ENCODE measurements around the gene OTUD5. TPM values are rescaled to one million over a fixed set of nuclear protein-coding genes. Genes with fewer than 3 reads are reported as not detected.

OTUD5 gene
- total RNA-seq, 1 donor from 2014 or later: 48.8 TPM

DNA sequence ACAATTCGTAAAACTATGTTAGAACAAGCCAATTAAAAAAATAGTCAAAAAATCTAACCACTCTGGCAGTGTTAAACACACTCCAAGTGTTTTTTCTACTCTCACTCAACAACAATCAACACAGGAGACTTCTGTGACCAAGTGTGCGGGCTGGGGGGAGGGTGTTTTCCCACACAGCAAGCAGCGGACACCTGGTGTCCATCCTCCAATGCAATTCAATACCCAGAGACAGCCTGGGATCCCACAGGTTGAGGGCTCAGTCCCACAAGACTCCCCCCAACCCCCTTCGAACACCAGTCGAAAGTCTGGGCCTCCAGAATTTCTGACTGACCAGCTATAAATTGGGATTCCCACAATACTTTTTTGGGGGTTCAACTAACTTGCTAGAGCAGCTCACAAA lies 30.3 kb downstream of the OTUD5 start:
- no peaks in the 10 kb centered on the region for H3K9me3 Mint-ChIP-seq (ENCODE audit: unreplicated experiment)
- no peak for DNase-seq (ENCODE audit: low spot score)
- peak overlapping the region; percentile 64 for H3K27ac Mint-ChIP-seq (ENCODE audit: unreplicated experiment)
- H3K36me3 Mint-ChIP-seq (ENCODE audit: low read depth, unreplicated experiment): peaks cover 12% of the 10 kb centered on the region
- H3K4me1 Mint-ChIP-seq (ENCODE audit: unreplicated experiment): peaks cover 8% of the 10 kb centered on the region
- H3K27me3 Mint-ChIP-seq (ENCODE audit: unreplicated experiment): peaks cover 9% of the 10 kb centered on the region
- no peak overlapping the region for H3K4me3 Mint-ChIP-seq (ENCODE audit: unreplicated experiment)
- TF ChIP-seq, protein P1, sequence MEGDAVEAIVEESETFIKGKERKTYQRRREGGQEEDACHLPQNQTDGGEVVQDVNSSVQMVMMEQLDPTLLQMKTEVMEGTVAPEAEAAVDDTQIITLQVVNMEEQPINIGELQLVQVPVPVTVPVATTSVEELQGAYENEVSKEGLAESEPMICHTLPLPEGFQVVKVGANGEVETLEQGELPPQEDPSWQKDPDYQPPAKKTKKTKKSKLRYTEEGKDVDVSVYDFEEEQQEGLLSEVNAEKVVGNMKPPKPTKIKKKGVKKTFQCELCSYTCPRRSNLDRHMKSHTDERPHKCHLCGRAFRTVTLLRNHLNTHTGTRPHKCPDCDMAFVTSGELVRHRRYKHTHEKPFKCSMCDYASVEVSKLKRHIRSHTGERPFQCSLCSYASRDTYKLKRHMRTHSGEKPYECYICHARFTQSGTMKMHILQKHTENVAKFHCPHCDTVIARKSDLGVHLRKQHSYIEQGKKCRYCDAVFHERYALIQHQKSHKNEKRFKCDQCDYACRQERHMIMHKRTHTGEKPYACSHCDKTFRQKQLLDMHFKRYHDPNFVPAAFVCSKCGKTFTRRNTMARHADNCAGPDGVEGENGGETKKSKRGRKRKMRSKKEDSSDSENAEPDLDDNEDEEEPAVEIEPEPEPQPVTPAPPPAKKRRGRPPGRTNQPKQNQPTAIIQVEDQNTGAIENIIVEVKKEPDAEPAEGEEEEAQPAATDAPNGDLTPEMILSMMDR (IDR thresholded peaks at IDR 0.05; ENCODE audit: unreplicated experiment): no peak

DNA sequence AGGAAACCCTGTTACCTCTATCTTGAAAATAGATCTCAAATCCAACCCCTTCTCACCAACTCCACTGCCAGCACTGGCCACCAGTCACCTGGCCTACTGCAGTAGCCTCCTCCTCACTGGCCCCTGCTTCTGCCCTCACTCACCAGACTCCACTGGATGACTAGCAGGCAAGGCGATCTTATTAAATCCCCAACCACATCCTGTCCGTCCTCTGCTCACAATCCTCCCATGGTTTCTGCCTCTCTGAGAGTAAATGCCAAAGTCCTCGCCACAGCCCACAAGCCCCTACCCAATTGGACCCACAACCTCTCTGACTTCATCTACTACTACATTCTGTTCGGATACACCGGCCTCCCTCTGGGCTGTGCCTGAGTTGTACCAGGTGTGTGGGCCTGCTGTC lies 33.1 kb downstream of the OTUD5 start:
- no peaks in the 10 kb centered on the region for H3K9me3 Mint-ChIP-seq (ENCODE audit: unreplicated experiment)
- H3K4me3 Mint-ChIP-seq (ENCODE audit: unreplicated experiment): peak overlapping the region; percentile 56
- peaks cover 12% of the 10 kb centered on the region for H3K27me3 Mint-ChIP-seq (ENCODE audit: unreplicated experiment)
- H3K36me3 Mint-ChIP-seq (ENCODE audit: low read depth, unreplicated experiment): peaks cover 11% of the 10 kb centered on the region
- H3K27ac Mint-ChIP-seq (ENCODE audit: unreplicated experiment): peak overlapping the region; percentile 42
- TF ChIP-seq, protein P1 (IDR thresholded peaks at IDR 0.05; ENCODE audit: unreplicated experiment): no peak
- peaks cover 20% of the 10 kb centered on the region for H3K4me1 Mint-ChIP-seq (ENCODE audit: unreplicated experiment)
- DNase-seq (ENCODE audit: low spot score): no peak

DNA sequence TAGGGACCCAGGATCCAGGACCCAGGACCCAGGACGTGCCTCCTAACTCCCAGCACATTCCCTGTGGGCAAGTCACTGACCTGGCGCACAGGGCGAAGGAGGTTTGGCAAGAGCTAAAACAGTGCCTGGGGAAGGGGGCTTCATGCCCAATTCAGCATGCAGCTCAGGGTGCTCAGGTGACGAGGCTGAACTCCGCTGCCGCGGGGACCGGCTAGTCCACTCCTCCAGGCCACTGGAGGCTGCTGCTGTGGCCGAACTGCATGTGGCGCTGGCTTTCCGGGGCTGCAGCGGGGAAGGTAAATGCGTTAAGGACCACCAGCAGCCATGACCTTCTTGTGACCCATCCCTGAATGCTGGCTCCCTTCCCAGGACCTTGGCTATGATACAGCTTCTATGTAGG lies 33.6 kb downstream of the OTUD5 start:
- no peak for DNase-seq (ENCODE audit: low spot score)
- Mint-ChIP-seq H3K27ac (ENCODE audit: unreplicated experiment) (no peak overlapping the region), H3K4me1 (ENCODE audit: unreplicated experiment) (peaks cover 20% of the 10 kb centered on the region), H3K4me3 (ENCODE audit: unreplicated experiment) (no peak overlapping the region), H3K9me3 (ENCODE audit: unreplicated experiment) (no peaks in the 10 kb centered on the region), H3K27me3 (ENCODE audit: unreplicated experiment) (peaks cover 12% of the 10 kb centered on the region), H3K36me3 (ENCODE audit: low read depth, unreplicated experiment) (peaks cover 11% of the 10 kb centered on the region)
- TF ChIP-seq, protein P1 (IDR thresholded peaks at IDR 0.05; ENCODE audit: unreplicated experiment): no peak

DNA sequence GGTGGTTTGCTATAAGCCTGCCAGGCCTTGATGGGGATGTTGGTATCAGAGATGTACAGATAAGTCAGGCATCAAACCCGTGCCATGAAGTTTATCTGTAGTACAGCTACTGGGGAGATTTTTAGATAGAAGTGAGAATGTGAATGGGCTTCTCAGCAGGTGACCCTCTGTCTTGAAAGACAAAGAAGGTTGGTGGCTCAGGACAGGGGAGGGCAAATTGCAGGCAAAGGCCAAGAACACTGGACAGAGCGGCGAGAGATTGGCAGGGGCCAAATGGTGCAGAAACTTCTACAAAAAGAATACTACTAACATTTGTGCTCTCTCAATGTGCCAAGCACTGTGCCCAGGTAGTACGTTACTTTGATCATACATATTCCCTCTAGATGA lies 36.7 kb downstream of the OTUD5 start:
- Mint-ChIP-seq H3K27ac (ENCODE audit: unreplicated experiment) (no peak overlapping the region), H3K9me3 (ENCODE audit: unreplicated experiment) (no peaks in the 10 kb centered on the region)

DNA sequence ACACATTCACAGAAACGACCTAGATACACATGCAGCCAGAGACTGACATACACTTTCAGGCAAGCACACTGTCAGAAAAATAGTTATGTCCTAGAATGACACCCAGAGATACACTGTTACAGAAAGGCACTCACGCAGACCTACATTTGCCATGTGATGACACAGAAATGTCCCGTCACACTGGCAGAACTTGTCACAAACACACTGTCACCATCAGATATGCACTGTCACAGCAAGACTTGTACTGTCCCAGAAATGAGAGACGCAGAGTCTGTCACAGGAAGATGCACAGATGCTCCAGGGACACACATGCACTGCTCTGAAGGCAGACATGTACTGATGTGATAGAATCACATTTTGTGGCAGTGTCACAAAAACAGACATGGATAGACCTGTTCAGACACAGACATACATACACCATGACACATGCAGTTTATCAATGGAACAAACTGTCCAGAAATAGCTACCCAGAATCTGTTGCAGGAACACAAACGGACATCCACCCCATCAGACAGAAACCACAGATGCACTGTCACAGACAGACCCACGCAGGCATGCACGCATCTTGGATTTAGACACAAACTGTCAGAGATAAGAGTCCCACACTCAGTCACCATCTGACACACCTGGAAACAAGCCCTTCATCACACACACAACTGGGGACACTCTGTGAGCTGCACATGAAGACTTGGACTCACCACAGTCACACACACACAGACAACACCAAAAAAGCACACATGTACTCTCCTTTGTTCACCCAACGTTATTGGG lies 37.3 kb downstream of the OTUD5 start:
- no peak for DNase-seq (ENCODE audit: low spot score)
- H3K27me3 Mint-ChIP-seq (ENCODE audit: unreplicated experiment): peaks cover 16% of the 10 kb centered on the region
- peak overlapping the region; percentile 69 for H3K4me3 Mint-ChIP-seq (ENCODE audit: unreplicated experiment)
- peaks cover 11% of the 10 kb centered on the region for H3K36me3 Mint-ChIP-seq (ENCODE audit: low read depth, unreplicated experiment)
- H3K27ac Mint-ChIP-seq (ENCODE audit: unreplicated experiment): peak overlapping the region; percentile 63
- H3K9me3 Mint-ChIP-seq (ENCODE audit: unreplicated experiment): no peaks in the 10 kb centered on the region
- H3K4me1 Mint-ChIP-seq (ENCODE audit: unreplicated experiment): peaks cover 20% of the 10 kb centered on the region
- TF ChIP-seq, protein P1 (IDR thresholded peaks at IDR 0.05; ENCODE audit: unreplicated experiment): no peak

More for the DNA sequence above, 36.7 kb downstream of the OTUD5 start:
- H3K36me3 Mint-ChIP-seq (ENCODE audit: low read depth, unreplicated experiment): peaks cover 11% of the 10 kb centered on the region
- no peak for DNase-seq (ENCODE audit: low spot score)
- TF ChIP-seq, protein P1 (IDR thresholded peaks at IDR 0.05; ENCODE audit: unreplicated experiment): no peak
- peaks cover 20% of the 10 kb centered on the region for H3K4me1 Mint-ChIP-seq (ENCODE audit: unreplicated experiment)
- H3K4me3 Mint-ChIP-seq (ENCODE audit: unreplicated experiment): no peak overlapping the region
- H3K27me3 Mint-ChIP-seq (ENCODE audit: unreplicated experiment): peaks cover 16% of the 10 kb centered on the region

All from endothelial cell (in vitro differentiated cells).